GM12878 (cell line): ENCODE measurements around the gene IFITM1. TPM values are rescaled to one million over a fixed set of nuclear protein-coding genes. Genes with fewer than 3 reads are reported as not detected.
A peak's percentile ranks its signal among the peaks of the same experiment; 100 is the strongest.

Experiments
- ATAC-seq: fragments of 200-7000 bp; cut with Tn5 transposase; 3 replicates; pipeline ENCODE4 v1.9.1; 2020; ENCODE audit warnings: mild to moderate bottlenecking, moderate library complexity
- BruUV-seq: library from RNA; stranded (reverse); fragments of 400-500 nt; replicated peaks from 2 replicates; lab custom pipeline; 2021; lab: Mats Ljungman, UMichigan
- CTCF ChIA-PET: fragments of 300-600 bp; sonication (Branson Sonifier 250); formaldehyde crosslinking; extraction: SDS; loops from one replicate; lab custom pipeline; 2021; ENCODE audit warnings: inconsistent platforms; lab: Yijun Ruan, JAX
- POLR2A ChIA-PET: fragments of 350-600 bp; formaldehyde crosslinking; extraction: SDS; loops from one replicate; lab custom pipeline; 2021; ENCODE audit warnings: inconsistent platforms; lab: Charles Lee
- RAD21 ChIA-PET: fragments of 300-600 bp; sonication (Branson Sonifier 250); formaldehyde crosslinking; loops from one replicate; lab custom pipeline; 2023; ENCODE audit warnings: antibody characterized with exemption; ENCODE audit not compliant: unreplicated experiment; lab: Charles Lee
- SMC1A ChIA-PET: fragments of 300-600 bp; sonication (Branson Sonifier 250); formaldehyde crosslinking; loops from one replicate; lab custom pipeline; 2023; ENCODE audit not compliant: unreplicated experiment, uncharacterized antibody; lab: Charles Lee
- DNase-seq: peaks from one replicate; pipeline ENCODE4 v3.0.0-alpha.2; 2011; ENCODE audit warnings: low read depth, low spot score
- FAIRE-seq: peaks from 3 replicates; lab custom pipeline; 2011; peaks lifted over from hg19 to GRCh38; lab: Jason Lieb, UNC
- H2AFZ ChIP-seq: 2 replicates; pipeline ENCODE4 v1.6.0; 2011; ENCODE audit warnings: low read depth, low read length, control low read depth; ENCODE audit not compliant: control insufficient read depth
- H3K27ac ChIP-seq: 2 replicates; pipeline ENCODE4 v1.5.1; 2011; ENCODE audit warnings: control low read depth; ENCODE audit not compliant: control insufficient read depth, insufficient read depth
- H3K27me3 ChIP-seq, 2 experiments: replicated peaks in 1 of 2; 2 replicates each; pipeline versions ENCODE4 v1.6.0 to v1.6.1; 2011; ENCODE audit warnings: low read length in 1 of 2; ENCODE audit not compliant: control insufficient read depth in 2 of 2, insufficient read depth in 2 of 2
- H3K36me3 ChIP-seq, 2 experiments: 2 replicates each; pipeline ENCODE4 v1.5.1; 2011; ENCODE audit warnings: low read length in 1 of 2; ENCODE audit not compliant: control insufficient read depth in 2 of 2, insufficient read depth in 2 of 2
- H3K4me1 ChIP-seq: 2 replicates; pipeline ENCODE4 v1.6.1; 2011; ENCODE audit warnings: mild to moderate bottlenecking, low read length, moderate library complexity, mixed read lengths; ENCODE audit not compliant: control insufficient read depth, insufficient read depth
- H3K4me2 ChIP-seq: 2 replicates; pipeline ENCODE4 v1.6.0; 2011; ENCODE audit warnings: control low read depth; ENCODE audit not compliant: control insufficient read depth, insufficient read depth
- H3K4me3 ChIP-seq: fragments of 200-600 bp; sonication (generic); 2 replicates; pipeline ENCODE4 v1.5.1; 2016
- H3K79me2 ChIP-seq: 2 replicates; pipeline ENCODE4 v1.6.0; 2011; ENCODE audit warnings: low read length; ENCODE audit not compliant: control insufficient read depth, insufficient read depth
- H3K9ac ChIP-seq: 2 replicates; pipeline ENCODE4 v1.8.0; 2011; ENCODE audit warnings: low read length, control low read depth, mixed read lengths; ENCODE audit not compliant: control insufficient read depth, insufficient read depth
- H3K9me3 ChIP-seq: replicated peaks from 3 replicates; pipeline ENCODE4 v1.5.1; 2011; ENCODE audit warnings: mild to moderate bottlenecking, low read length; ENCODE audit not compliant: control insufficient read depth, insufficient read depth
- H4K20me1 ChIP-seq: 2 replicates; pipeline ENCODE4 v1.6.0; 2011; ENCODE audit not compliant: control insufficient read depth, insufficient read depth
- BMI1 ChIP-seq: fragments of 450-650 bp; IDR thresholded peaks from 2 replicates; pipeline ENCODE4 v1.6.1; 2016; ENCODE audit warnings: mild to moderate bottlenecking, moderate library complexity, borderline replicate concordance
- CHD2 ChIP-seq: IDR thresholded peaks from 2 replicates; pipeline ENCODE4 v1.6.1; 2011; ENCODE audit warnings: low read depth, low read length, improper control_type of control experiment, borderline replicate concordance
- HSF1 ChIP-seq: fragments of 150-350 bp; IDR thresholded peaks from 2 replicates; pipeline ENCODE4 v1.6.1; 2014; ENCODE audit warnings: mild to moderate bottlenecking, low read depth, low read length
- IKZF2 ChIP-seq, 2 experiments: fragments of 450-650 bp; IDR thresholded peaks; 2 replicates each; pipeline ENCODE4 v1.6.1; 2017; ENCODE audit warnings: mild to moderate bottlenecking in 2 of 2, moderate library complexity in 2 of 2
- JUNB ChIP-seq: IDR thresholded peaks from 2 replicates; pipeline ENCODE4 v1.6.1; 2016; ENCODE audit warnings: antibody characterized with exemption, mild to moderate bottlenecking
- MTA3 ChIP-seq: IDR thresholded peaks from 2 replicates; pipeline ENCODE4 v1.6.1; 2012; ENCODE audit warnings: low read length, inconsistent platforms, borderline replicate concordance
- SUPT20H ChIP-seq: IDR thresholded peaks from 2 replicates; pipeline ENCODE4 v1.6.1; 2011; ENCODE audit warnings: low read depth, mild to moderate bottlenecking, low read length, moderate library complexity, borderline replicate concordance; ENCODE audit not compliant: control insufficient read depth
- ZNF217 ChIP-seq: fragments of 450-650 bp; IDR thresholded peaks from 2 replicates; pipeline ENCODE4 v1.6.1; 2017; ENCODE audit warnings: antibody characterized with exemption, mild to moderate bottlenecking
- ZNF384 ChIP-seq: IDR thresholded peaks from 2 replicates; pipeline ENCODE4 v1.6.1; 2012; ENCODE audit warnings: low read depth, mild to moderate bottlenecking, low read length, improper control_type of control experiment, borderline replicate concordance
- WGBS: methylation state at CpG from one replicate; pipeline ENCODE4 v1.1.6; 2016; ENCODE audit warnings: low lambda C conversion rate; ENCODE audit not compliant: insufficient replicate concordance, insufficient coverage; ENCODE audit errors: missing lambda C conversion rate; 5-methylcytosine and 5-hydroxymethylcytosine counted together
- in situ Hi-C: fragments of 300-500 bp; cut with MboI; formaldehyde crosslinking; loops from 9 replicates; pipeline ENCODE4 v1.14.3; 2018; ENCODE audit warnings: mixed read lengths
- intact Hi-C: fragments of 100-400 bp; cut with micrococcal nuclease; formaldehyde crosslinking; loops from one replicate; pipeline ENCODE4 v1.14.2; 2022; ENCODE audit not compliant: unreplicated experiment
- polyA plus RNA-seq, 11 experiments: library from polyadenylated mRNA; depleted of rRNA in 4 of 11; unstranded in 6 of 11; stranded (reverse) in 5 of 11; fragments of >200 nt; fragmentation: Nextera tagmentation in 4 of 11; fragmentation: Illumina TruSeq in 1 of 11; extraction: Ambion mirVana in 4 of 11; extraction: Trizol in 1 of 11; gene quantifications; 1 replicate in 1 of 11; 2 replicates in 10 of 11; pipeline versions ENCODE4 v1.2.1 to v1.2.3, GENCODE V29; 2011 to 2016; ENCODE audit warnings: inconsistent platforms in 2 of 11, missing spikeins in 2 of 11, low read depth in 1 of 11
- total RNA-seq, 4 experiments: library from RNA; depleted of rRNA in 3 of 4; stranded (reverse); fragments of >200 nt in 3 of 4; fragmentation: Illumina TruSeq in 1 of 4; extraction: Trizol in 1 of 4; gene quantifications; 2 replicates each; pipeline versions ENCODE4 v1.2.1 to v1.2.3, GENCODE V29; 2013 to 2021

The IFITM1 gene
- total and polyA plus RNA-seq, 10 of the 15 experiments (the other 5 are each of a cell fraction or from before 2014, with no cell fraction given) = 396 to 2,788 (median 607) TPM

DNA sequence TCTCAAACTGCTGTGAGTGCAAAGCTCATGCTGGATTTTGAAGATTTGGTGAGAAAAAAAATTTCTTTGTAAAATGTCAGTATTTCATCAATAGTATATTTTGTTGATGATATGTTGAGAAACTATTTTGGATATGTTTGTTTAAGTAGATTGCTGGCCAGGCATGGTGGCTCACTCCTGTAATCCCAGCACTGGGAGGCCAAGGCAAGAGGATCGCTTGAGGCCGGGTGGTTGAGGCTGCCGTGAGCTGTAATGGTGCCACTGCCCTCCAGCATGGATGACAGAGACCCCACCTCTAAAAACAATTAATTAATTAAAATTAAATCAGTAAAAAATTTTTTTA is 13.7 kb downstream of the IFITM1 start:
- H3K27ac ChIP-seq = peak overlapping the region; percentile 100
- peak overlapping the region; percentile 98 for H3K9ac ChIP-seq
- peaks cover 3% of the 10 kb centered on the region; the same call in 1 of the 3 replicates for H3K9me3 ChIP-seq
- BruUV-seq = no TSS peak
- ChIA-PET RAD21 (interaction anchor here (1.0 to 5.2 kb wide), 10 partner anchors 10 to 60 kb away, joined by 3 to 68 read pairs (median 6); partner anchors contain the start of gene IFITM2), SMC1A (interaction anchor here (0.7 to 4.5 kb wide), 6 partner anchors 11 to 60 kb away, joined by 3 to 42 read pairs (median 16); no protein-coding TSS in a partner anchor), POLR2A (interaction anchor here (0.8 to 6.0 kb wide), 10 partner anchors 10 to 77 kb away, joined by 3 to 86 read pairs (median 7); partner anchors contain the start of gene IFITM2), CTCF (interaction anchor here (0.6 to 5.4 kb wide), 11 partner anchors 11 to 120 kb away, joined by 3 to 43 read pairs (median 4); partner anchors contain the start of genes BET1L, PGGHG and RIC8A)
- TF ChIP-seq CHD2 = no peak
- TF ChIP-seq MTA3 = 0 out of 2 replicates have a peak, but pooled peaks have one; percentile 58
- no peaks in the 10 kb centered on the region for H3K27me3 ChIP-seq
- WGBS = 100% methylated on average over 3 of the region's 3 CpGs
- peak overlapping the region; percentile 80 for H2AFZ ChIP-seq
- DNase-seq = no peak
- H4K20me1 ChIP-seq = no peaks in the 10 kb centered on the region
- no peaks in the 10 kb centered on the region for H3K36me3 ChIP-seq
- in situ Hi-C loops (no loop called here), intact Hi-C loops (loop anchor here (1.0 kb wide), 1 partner anchor 23 kb away; no protein-coding TSS in a partner anchor)
- H3K4me1 ChIP-seq = peaks cover 51% of the 10 kb centered on the region
- H3K4me3 ChIP-seq = peak overlapping the region; percentile 56; the same call in 1 of the 2 replicates
- no peak for FAIRE-seq
- ATAC-seq = no peak
- H3K4me2 ChIP-seq = peak overlapping the region; percentile 100
- peaks cover 4% of the 10 kb centered on the region for H3K79me2 ChIP-seq

DNA sequence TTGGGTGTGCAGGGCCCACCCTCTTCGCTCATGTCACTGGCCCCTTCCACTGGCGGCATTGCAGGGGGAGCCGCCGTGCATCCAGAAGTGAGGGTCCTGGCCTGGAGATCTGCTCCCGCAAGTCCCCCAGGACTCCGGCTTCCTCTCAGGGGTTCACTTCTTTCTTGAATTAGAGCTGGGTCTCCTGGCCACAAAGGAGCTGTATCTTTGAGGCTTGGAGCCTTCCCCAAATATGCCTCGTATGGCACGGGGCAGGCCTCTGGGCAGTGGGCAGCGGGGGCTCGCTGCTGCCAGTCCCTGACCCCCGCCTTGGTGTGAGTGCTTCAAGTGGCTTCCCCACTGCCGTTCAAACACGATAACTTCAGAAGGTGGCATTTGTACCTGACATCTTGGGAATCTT is 14.2 kb downstream of the IFITM1 start:
- intact Hi-C loops (no loop called here), in situ Hi-C loops (no loop called here)
- FAIRE-seq (no peak), DNase-seq (no peak), ATAC-seq (no peak)
- ChIA-PET POLR2A (interaction anchor here (0.6 to 6.0 kb wide), 10 partner anchors 11 to 27 kb away, joined by 4 to 86 read pairs (median 10); partner anchors contain the start of gene IFITM2), SMC1A (interaction anchor here (0.7 to 4.5 kb wide), 8 partner anchors 12 to 61 kb away, joined by 3 to 42 read pairs (median 16); no protein-coding TSS in a partner anchor), RAD21 (interaction anchor here (1.2 to 5.2 kb wide), 9 partner anchors 11 to 60 kb away, joined by 3 to 68 read pairs (median 6); partner anchors contain the start of gene IFITM2), CTCF (interaction anchor here (0.9 to 5.4 kb wide), 10 partner anchors 12 to 121 kb away, joined by 3 to 43 read pairs (median 4); partner anchors contain the start of genes BET1L, PGGHG and RIC8A)
- WGBS = 99% methylated on average over 13 of the region's 13 CpGs
- Histone ChIP-seq H3K9me3 (peaks cover 4% of the 10 kb centered on the region; the same call in 2 of the 3 replicates), H4K20me1 (no peaks in the 10 kb centered on the region), H3K4me2 (no peak overlapping the region; the same call in 1 of the 2 replicates), H3K36me3 (no peaks in the 10 kb centered on the region), H3K27ac (0 out of 2 replicates have a peak overlapping the region, but pooled peaks have one; percentile 33), H3K27me3 (no peaks in the 10 kb centered on the region), H3K4me3 (no peak overlapping the region), H3K79me2 (peaks cover 4% of the 10 kb centered on the region), H2AFZ (no peak overlapping the region), H3K9ac (no peak overlapping the region), H3K4me1 (peaks cover 51% of the 10 kb centered on the region)
- BruUV-seq = no TSS peak
- TF ChIP-seq ZNF217 = no peak
- TF ChIP-seq JUNB = no peak
- no peak for TF ChIP-seq HSF1
- TF ChIP-seq ZNF384 = no peak
- no peak for TF ChIP-seq IKZF2 (IDR thresholded peaks at IDR 0.05)
- TF ChIP-seq BMI1 = no peak
- TF ChIP-seq SUPT20H = no peak
